Psoas muscle (tissue), 8 donors: ENCODE results near the gene TJP2. TPM values are rescaled to one million over a fixed set of nuclear protein-coding genes. Genes with fewer than 3 reads are reported as not detected.

Source experiments
- ATAC-seq, 4 donors: fragments of 200-7000 bp; cut with Tn5 transposase; one replicate each; pipeline ENCODE4 v1.9.1; 2020; ENCODE audit warnings: moderate library complexity in 3 of 4, mild to moderate bottlenecking in 2 of 4
- DNase-seq, 2 donors: peaks; one replicate each; pipeline ENCODE4 v3.0.0-alpha.2; 2020
- H3K27ac ChIP-seq: fragments of 200-600 bp; one replicate; pipeline ENCODE4 v1.8.0; 2022
- H3K27me3 ChIP-seq, 3 donors: fragments of 200-600 bp in 1 of 3; one replicate each; pipeline versions ENCODE4 v1.6.1 to v1.8.0; 2013 to 2022; ENCODE audit warnings: low read length in 2 of 3, mild to moderate bottlenecking in 2 of 3, moderate library complexity in 1 of 3; ENCODE audit not compliant: insufficient read depth in 3 of 3
- H3K36me3 ChIP-seq, 2 donors: fragments of 200-600 bp in 1 of 2; one replicate each; pipeline versions ENCODE4 v1.6.1 to v1.8.0; 2013 to 2022; ENCODE audit warnings: low read depth in 1 of 2, mild to moderate bottlenecking in 1 of 2, moderate library complexity in 1 of 2; ENCODE audit not compliant: insufficient read depth in 1 of 2
- H3K4me1 ChIP-seq: fragments of 200-600 bp; one replicate; pipeline ENCODE4 v1.8.0; 2022
- H3K4me3 ChIP-seq: fragments of 200-600 bp; one replicate; pipeline ENCODE4 v1.8.0; 2022; ENCODE audit warnings: mild to moderate bottlenecking
- H3K9me3 ChIP-seq: fragments of 200-600 bp; one replicate; pipeline ENCODE4 v1.8.0; 2022
- CTCF ChIP-seq: fragments of 200-600 bp; IDR thresholded peaks from one replicate; pipeline ENCODE4 v1.8.0; 2022; ENCODE audit warnings: antibody characterized with exemption
- WGBS, 3 donors: extraction: QIAGEN DNeasy Blood & Tissue Kit; methylation state at CpG; one replicate each; pipeline versions ENCODE4 v1.1.6 to v1.1.7; 2013; 5-methylcytosine and 5-hydroxymethylcytosine counted together
- intact Hi-C, 2 donors: fragments of 100-400 bp; cut with DNase I; formaldehyde crosslinking; loops; one replicate each; pipeline versions ENCODE4 v1.11.0 to v1.14.2; 2022
- polyA plus RNA-seq, 3 donors: library from polyadenylated mRNA; stranded (reverse); fragments of 200-250 nt; gene quantifications; one replicate each; pipeline ENCODE4 v1.2.3, GENCODE V29; 2013
- total RNA-seq, 4 donors: library from RNA; stranded (reverse); fragmentation: NEBNext Ultra II Directional in 2 of 4; extraction: Animal tissue kit (Norgen Biotek cat#: 25700) in 2 of 4; gene quantifications; one replicate each; pipeline versions ENCODE4 v1.2.1 to v1.2.4, GENCODE V29; 2021 to 2023
- donor health status: healthy with polysubstance abuse.
- donor health status: DM: no; HTN: no; CAD: no; lungs with moderate emphysema.
- donor health status: Bipolar disorder and iron deficiency.
- donor health status: healthy.
- donor health status: DM: yes; HTN: yes; CAD: no.
- donor health status: DM: no; HTN: no; CAD: no.
- donor health status: DM: no; HTN: no; CAD: no.
- donor health status: DM: yes; HTN: yes; CAD: no.

TJP2 gene
- total and polyA plus RNA-seq, 7 donors, result 6.6 to 25.1 (median 14.8) TPM

- DNase-seq (no peak), ATAC-seq (no peak)
- no peak for TF ChIP-seq CTCF
- H3K9me3 ChIP-seq, result no peaks in the 10 kb centered on the region
- no peak overlapping the region for H3K27ac ChIP-seq
- H3K36me3 ChIP-seq, result peaks cover 3 to 62% of the 10 kb centered on the region in 2 donors
- intact Hi-C loops, result loop anchor here (10.0 kb wide), 2 partner anchors 47 to 87 kb away; partner anchors contain the start of gene ENTREP1 (in 1 of the 2)
- no peaks in the 10 kb centered on the region for H3K27me3 ChIP-seq
- peaks cover 9% of the 10 kb centered on the region for H3K4me1 ChIP-seq
- WGBS, 3 donors, result 93 to 95% (median 94%) methylated on average over 4 of the region's 4 CpGs
- no peak overlapping the region for H3K4me3 ChIP-seq
Measured at GRCh38 chr9:69237702-69238295, 63.7 kb downstream of the TJP2 start.

GRCh38 chr9:69243116-69243515 is 69.0 kb downstream of the TJP2 start:
- Histone ChIP-seq H3K27ac (no peak overlapping the region), H3K9me3 (no peaks in the 10 kb centered on the region), H3K4me1 (no peaks in the 10 kb centered on the region), H3K27me3 (no peaks in the 10 kb centered on the region), H3K4me3 (no peak overlapping the region), H3K36me3 (peaks cover 3 to 63% of the 10 kb centered on the region in 2 donors)
- ATAC-seq (no peak), DNase-seq (no peak)
- WGBS, 3 donors, result 85 to 92% (median 89%) methylated on average over 2 of the region's 2 CpGs
- intact Hi-C loops, result no loop called here
- no peak for TF ChIP-seq CTCF

- Histone ChIP-seq H3K4me3 (no peak overlapping the region), H3K36me3 (peaks cover 0 to 55% of the 10 kb centered on the region in 2 donors), H3K9me3 (no peaks in the 10 kb centered on the region), H3K4me1 (no peaks in the 10 kb centered on the region), H3K27ac (no peak overlapping the region), H3K27me3 (no peaks in the 10 kb centered on the region)
- intact Hi-C loops, result no loop called here
- ATAC-seq (no peak), DNase-seq (no peak)
- TF ChIP-seq CTCF, result no peak
- 97 to 99% (median 98%) methylated on average over 2 of the region's 2 CpGs for WGBS, 3 donors
Measured at GRCh38 chr9:69246629-69247028, 72.6 kb downstream of the TJP2 start.

- peaks cover 0 to 63% of the 10 kb centered on the region in 2 donors for H3K36me3 ChIP-seq
- ATAC-seq, result no peak
Measured at GRCh38 chr9:69248005-69248404, 73.9 kb downstream of the TJP2 start.

More at GRCh38 chr9:69248005-69248404, 73.9 kb downstream of the TJP2 start:
- DNase-seq, result no peak
- Histone ChIP-seq H3K27ac (no peak overlapping the region), H3K4me1 (no peaks in the 10 kb centered on the region), H3K9me3 (no peaks in the 10 kb centered on the region), H3K4me3 (no peak overlapping the region), H3K27me3 (no peaks in the 10 kb centered on the region)
- 96 to 98% (median 97%) methylated on average over 22 of the region's 22 CpGs for WGBS, 3 donors
- TF ChIP-seq CTCF, result no peak
- intact Hi-C loops, result no loop called here
